Activated CD8-positive, alpha-beta memory T cell treated with anti-CD3 and anti-CD28 coated beads for 36 hours (primary cell): Measurements from ENCODE around the gene CRYGS. TPM values are rescaled to one million over a fixed set of nuclear protein-coding genes. Genes with fewer than 3 reads are reported as not detected.
"Not testable (repeated sequence)": the region's sequence is repeated elsewhere in the genome, so short reads cannot be mapped to it uniquely, and the experiment has no call there.

Source experiments
- CTCF ChIA-PET: fragments of 350-600 bp; sonication (Branson Sonifier 250); formaldehyde crosslinking; loops from one replicate; lab custom pipeline; 2021; ENCODE audit warnings: antibody characterized with exemption; lab: Charles Lee
- POLR2A ChIA-PET: fragments of 350-600 bp; sonication (Branson Sonifier 250); formaldehyde crosslinking; loops from one replicate; lab custom pipeline; 2021; ENCODE audit warnings: antibody characterized with exemption; lab: Charles Lee
- total RNA-seq, 2 experiments: library from RNA; stranded (reverse); gene quantifications; one replicate each; pipeline ENCODE4 v1.2.3, GENCODE V29; 2021

The CRYGS gene
- total RNA-seq, 2 experiments from 2014 or later: 2.3 to 2.4 TPM

GRCh38 chr3:186509423-186509822 is 34.8 kb downstream of the CRYGS start:
- ChIA-PET POLR2A (no interaction called here), CTCF (interaction anchor here (1.4 kb wide), 1 partner anchor 78 kb away, joined by 3 read pairs; no protein-coding TSS in a partner anchor)

GRCh38 chr3:186506857-186507256 is 37.3 kb downstream of the CRYGS start:
- POLR2A ChIA-PET: interaction anchor here (0.6 kb wide), 1 partner anchor 290 kb away, joined by 4 read pairs; no protein-coding TSS in a partner anchor

GRCh38 chr3:186506191-186506739 is 37.9 kb downstream of the CRYGS start:
- POLR2A ChIA-PET: no interaction called here
- CTCF ChIA-PET: interaction anchor here (0.9 kb wide), 1 partner anchor 13 kb away, joined by 4 read pairs; no protein-coding TSS in a partner anchor

More at GRCh38 chr3:186506857-186507256, 37.3 kb downstream of the CRYGS start:
- CTCF ChIA-PET: interaction anchor here (0.9 kb wide), 1 partner anchor 12 kb away, joined by 4 read pairs; no protein-coding TSS in a partner anchor

GRCh38 chr3:186502966-186503712 is 41.0 kb downstream of the CRYGS start:
- POLR2A ChIA-PET: no interaction called here
- CTCF ChIA-PET: no interaction called here

- ChIA-PET CTCF (interaction anchor here (1.5 kb wide), 1 partner anchor 38 kb away, joined by 4 read pairs; no protein-coding TSS in a partner anchor), POLR2A (no interaction called here)
Measured at GRCh38 chr3:186502138-186502948, 41.8 kb downstream of the CRYGS start.

- POLR2A ChIA-PET, CTCF ChIA-PET: not testable (repeated sequence)
Measured at GRCh38 chr3:186499949-186500348, 44.2 kb downstream of the CRYGS start.

GRCh38 chr3:186498022-186498421 is 46.2 kb downstream of the CRYGS start:
- CTCF ChIA-PET: interaction anchor here (0.6 to 0.9 kb wide), 2 partner anchors 19 to 112 kb away, joined by 3 read pairs; no protein-coding TSS in a partner anchor
- POLR2A ChIA-PET: not testable (repeated sequence)

GRCh38 chr3:186497608-186498007 is 46.6 kb downstream of the CRYGS start:
- ChIA-PET CTCF (no interaction called here), POLR2A (no interaction called here)

GRCh38 chr3:186496635-186497034 is 47.5 kb downstream of the CRYGS start:
- ChIA-PET POLR2A (no interaction called here), CTCF (no interaction called here)

GRCh38 chr3:186496016-186496415 is 48.2 kb downstream of the CRYGS start:
- CTCF ChIA-PET: no interaction called here
- POLR2A ChIA-PET: no interaction called here

- CTCF ChIA-PET: interaction anchor here (1.3 kb wide), 1 partner anchor 550 kb away, joined by 3 read pairs; no protein-coding TSS in a partner anchor
- POLR2A ChIA-PET: no interaction called here
Measured at GRCh38 chr3:186493525-186494255, 50.5 kb downstream of the CRYGS start.

GRCh38 chr3:186492385-186492984 is 51.7 kb downstream of the CRYGS start:
- ChIA-PET CTCF (no interaction called here), POLR2A (interaction anchor here (0.6 to 0.7 kb wide), 2 partner anchors 104 to 139 kb away, joined by 3 to 6 read pairs; no protein-coding TSS in a partner anchor)

- ChIA-PET POLR2A (no interaction called here), CTCF (no interaction called here)
Measured at GRCh38 chr3:186489507-186489906, 54.7 kb downstream of the CRYGS start.

Other genes starting within 250 kb of the CRYGS start
- under 1 TPM; 0.42 to 0.67 TPM for gene DGKG, start 182.1 kb downstream of the CRYGS start, total RNA-seq
- gene TBCCD1, start 23.0 kb upstream of the CRYGS start, total RNA-seq: 10 to 100 TPM; 15.8 to 15.9 TPM
- 10 to 100 TPM; 58.7 to 60.3 TPM for gene DNAJB11, start 26.3 kb upstream of the CRYGS start, total RNA-seq
- not detected for gene AHSG, start 68.7 kb upstream of the CRYGS start, total RNA-seq
- gene FETUB, start 96.0 kb upstream of the CRYGS start, total RNA-seq: not detected
- gene HRG, start 121.6 kb upstream of the CRYGS start, total RNA-seq: not detected
- gene KNG1, start 173.0 kb upstream of the CRYGS start, total RNA-seq: not detected
- 100 to 1,000 TPM; 477 to 501 TPM for gene EIF4A2, start 239.2 kb upstream of the CRYGS start, total RNA-seq